Activated T-helper 9 cell treated with anti-CD3 and anti-CD28 coated beads, Interleukin-2, amount 50 U/mL, for 16 hours (primary cell): ENCODE measurements around the gene SMPD1.

Experiments
- DNase-seq: peaks from one replicate; pipeline ENCODE4 v3.0.0-alpha.2; 2020; ENCODE audit warnings: low read depth

Gene SMPD1

GRCh38 chr11:6389905-6390717, at the start of gene SMPD1:
TSS of gene SMPD1 (plus strand) at chr11:6390474. CDS start at chr11:6390599, 125 bp downstream.
- DNase-seq = peak; percentile 93

GRCh38 chr11:6345366-6345765, 44.9 kb upstream of the SMPD1 start:
- DNase-seq = no peak

- DNase-seq = no peak
Measured at GRCh38 chr11:6350043-6350442, 40.2 kb upstream of the SMPD1 start.

DNA sequence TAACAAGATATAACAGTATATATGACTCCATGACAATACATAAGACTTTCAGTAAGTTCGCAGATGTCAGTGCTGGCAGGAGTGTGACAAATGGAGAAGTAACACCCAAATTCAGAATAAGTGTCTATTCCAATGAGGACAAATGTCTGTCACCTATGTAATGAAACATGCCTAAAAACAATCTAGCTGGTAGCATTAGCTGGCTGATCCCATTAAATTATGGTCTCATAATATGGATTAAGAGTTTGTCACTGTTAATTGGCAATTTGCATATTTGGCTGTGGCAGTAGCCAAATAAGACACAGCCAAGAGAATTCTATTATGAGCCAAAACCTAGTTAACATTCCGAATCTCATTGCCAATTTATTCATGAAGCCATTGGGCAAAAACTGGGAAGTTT, 39.8 kb upstream of the SMPD1 start:
- DNase-seq = no peak

GRCh38 chr11:6351782-6352382, 38.4 kb upstream of the SMPD1 start:
- DNase-seq = peak; percentile 5

- DNase-seq = peak; percentile 27
Measured at GRCh38 chr11:6353367-6353987, 36.8 kb upstream of the SMPD1 start.

DNA sequence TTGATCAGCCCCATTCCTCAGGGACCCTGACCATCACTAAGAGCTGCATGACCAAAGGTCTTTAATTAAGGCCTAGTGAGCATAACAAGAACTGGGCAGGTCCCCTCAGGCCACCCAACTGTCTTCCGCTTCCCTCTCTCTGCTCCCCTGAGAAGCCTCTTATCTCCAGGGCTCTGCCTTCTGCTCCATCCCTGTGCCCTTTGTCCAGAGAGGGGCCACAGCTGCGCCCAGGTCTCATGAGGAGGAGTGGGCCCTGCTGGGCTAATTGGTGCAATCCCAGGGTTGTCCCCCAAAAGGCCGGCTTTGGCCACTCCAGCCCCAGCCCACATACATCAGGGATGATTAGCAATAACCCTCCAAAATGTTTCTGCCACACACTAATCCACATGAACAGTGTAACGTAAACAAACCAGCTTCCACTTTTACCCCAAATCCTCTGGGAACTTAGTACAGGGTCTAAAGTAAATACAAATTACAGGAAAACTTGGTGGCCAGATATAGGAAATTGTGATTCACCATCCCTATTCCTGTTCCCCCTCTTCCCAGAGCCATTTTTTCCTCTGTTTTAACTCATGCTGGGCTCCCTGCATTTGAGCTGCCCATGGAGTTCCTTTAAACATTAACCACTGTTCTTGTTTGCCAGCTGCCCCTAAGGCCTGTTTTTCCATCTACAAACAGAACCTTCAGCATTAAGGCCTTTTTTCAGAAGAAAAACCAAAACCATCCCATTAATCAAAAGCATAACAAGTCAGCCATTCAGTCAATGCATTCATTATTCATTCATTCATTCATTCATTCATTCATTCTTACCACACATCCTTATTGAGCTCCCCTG, 35.4 kb upstream of the SMPD1 start:
- DNase-seq = no peak

GRCh38 chr11:6356503-6357055, 33.7 kb upstream of the SMPD1 start:
- DNase-seq = no peak

- DNase-seq = peak; percentile 19
Measured at GRCh38 chr11:6357222-6357621, 33.1 kb upstream of the SMPD1 start.

GRCh38 chr11:6360183-6360582, 30.1 kb upstream of the SMPD1 start:
- DNase-seq = no peak

GRCh38 chr11:6362185-6362872, 27.9 kb upstream of the SMPD1 start:
- DNase-seq = no peak

DNA sequence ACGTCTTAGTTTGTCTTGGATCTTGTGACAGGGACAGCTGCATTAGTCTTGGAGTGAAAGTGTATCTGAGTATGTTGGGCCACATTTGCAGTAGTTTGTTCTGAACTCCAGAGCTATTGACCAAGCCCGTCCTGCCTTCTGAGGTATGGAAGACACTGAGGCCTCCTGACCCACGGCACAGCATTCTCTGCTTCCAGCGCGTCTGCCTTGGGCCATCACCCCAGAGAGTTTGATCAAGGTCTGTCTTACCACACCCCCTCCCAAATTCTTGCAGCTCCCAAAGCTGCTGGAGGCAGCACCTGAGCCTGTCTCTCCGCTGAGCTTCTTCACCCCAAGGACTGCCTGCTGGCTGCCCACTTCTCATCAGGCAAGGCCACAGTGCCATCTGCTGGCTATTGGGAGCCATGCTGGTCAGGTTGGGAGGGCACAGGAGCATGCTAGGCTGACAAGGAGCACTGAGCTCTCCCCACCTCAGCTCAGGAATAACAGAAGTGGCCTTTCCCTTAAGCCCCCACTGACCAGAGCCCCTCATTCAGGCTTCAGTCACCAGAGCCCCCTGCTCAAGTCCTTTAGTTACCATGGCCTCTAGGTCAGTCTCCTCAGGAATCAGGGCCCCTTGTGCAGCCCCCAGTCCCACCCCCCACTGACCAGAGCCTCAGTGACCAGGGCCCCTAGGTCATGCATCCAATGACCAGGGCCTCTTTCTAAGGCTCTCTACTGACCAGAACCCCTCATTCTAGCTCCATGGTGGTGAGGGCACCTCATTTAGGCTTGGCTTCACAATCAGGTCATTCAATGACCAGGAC, 27.2 kb upstream of the SMPD1 start:
- DNase-seq = peak; percentile 44

DNA sequence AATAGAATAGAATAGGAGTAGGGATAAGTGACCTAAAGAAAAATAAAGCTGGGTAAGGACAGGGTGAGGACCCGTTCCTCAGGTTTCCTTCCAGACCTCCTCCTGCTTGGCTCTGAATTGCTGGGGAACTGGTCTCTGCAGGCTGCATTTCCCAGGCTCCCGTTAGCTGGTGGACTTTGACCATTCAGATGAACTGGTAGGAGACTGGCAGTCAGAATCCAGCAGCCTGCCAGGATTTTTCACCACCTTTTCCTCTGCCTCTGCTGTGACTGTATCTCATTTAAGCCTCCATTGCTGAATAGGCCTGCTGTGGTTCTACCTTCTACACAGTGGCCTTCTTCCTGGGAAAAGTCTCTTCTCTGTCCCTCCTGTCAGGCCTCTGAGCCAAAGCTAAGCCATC, 24.6 kb upstream of the SMPD1 start:
- no peak for DNase-seq

GRCh38 chr11:6371825-6372224, 18.4 kb upstream of the SMPD1 start:
- DNase-seq = no peak

GRCh38 chr11:6377902-6378639, 12.2 kb upstream of the SMPD1 start:
- no peak for DNase-seq

DNA sequence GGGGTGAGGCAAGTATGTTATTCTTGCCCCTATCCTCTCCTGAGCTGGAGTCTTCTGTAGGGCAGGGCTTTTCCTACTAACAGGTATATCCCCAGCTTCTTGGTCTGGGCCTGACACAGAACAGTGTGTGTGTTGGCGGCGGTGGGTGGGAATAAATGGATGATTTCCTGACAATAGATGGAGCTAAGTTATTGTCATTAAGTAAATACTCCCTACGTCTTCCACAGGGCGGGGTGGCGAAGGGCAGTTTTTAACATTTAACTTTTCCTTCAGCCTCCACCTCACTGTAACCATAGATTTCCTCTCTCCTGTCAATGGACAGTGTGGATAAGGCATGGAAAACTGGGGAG, 11.7 kb upstream of the SMPD1 start:
- DNase-seq = no peak

DNA sequence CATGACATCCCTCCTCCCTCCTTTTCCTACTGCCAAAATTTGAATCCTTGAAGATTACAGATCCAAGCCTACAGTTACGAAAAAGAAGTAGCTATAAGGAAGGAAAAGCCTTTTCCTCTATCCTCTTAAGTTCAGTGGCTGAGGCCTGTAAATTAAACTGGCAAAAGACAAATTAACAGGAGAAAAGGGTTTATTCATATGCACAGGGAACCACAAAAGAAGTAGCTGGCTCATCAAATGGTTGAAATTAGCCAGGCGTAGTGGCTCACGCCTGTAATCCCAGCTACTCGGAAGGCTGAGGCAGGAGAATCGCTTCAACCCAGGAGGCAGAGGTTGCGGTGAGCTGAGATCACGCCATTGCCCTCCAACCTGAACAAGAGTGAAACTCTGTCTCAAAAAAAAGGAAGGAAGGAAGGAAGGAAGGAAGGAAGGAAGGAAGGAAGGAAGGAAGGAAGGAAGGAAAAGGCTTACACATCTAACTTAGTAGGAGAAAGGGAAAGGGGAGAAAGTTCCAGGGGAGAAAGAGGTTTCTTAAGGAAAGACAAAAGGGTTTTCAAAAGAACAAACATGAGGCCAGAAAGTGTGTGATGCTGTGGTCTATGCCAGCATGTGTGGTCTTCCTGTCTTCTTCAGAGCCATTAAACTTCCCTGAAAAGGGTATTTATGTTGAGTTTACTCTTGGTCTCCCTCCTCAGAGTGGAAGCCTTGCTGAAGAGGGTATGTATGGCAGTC, 5.1 kb upstream of the SMPD1 start:
- DNase-seq = no peak

- DNase-seq = no peak
Measured at GRCh38 chr11:6387811-6388599, 2.3 kb upstream of the SMPD1 start.
